CD8-positive, alpha-beta memory T cell (primary cell): ENCODE measurements around the gene DRAM2. TPM values are rescaled to one million over a fixed set of nuclear protein-coding genes. Genes with fewer than 3 reads are reported as not detected.
A peak's percentile ranks its signal among the peaks of the same experiment; 100 is the strongest.

Experiments
- CTCF ChIA-PET: fragments of 350-600 bp; sonication (Branson Sonifier 250); formaldehyde crosslinking; loops from one replicate; lab custom pipeline; 2021; ENCODE audit warnings: antibody characterized with exemption; lab: Charles Lee
- POLR2A ChIA-PET: fragments of 350-600 bp; sonication (Branson Sonifier 250); formaldehyde crosslinking; loops from one replicate; lab custom pipeline; 2021; ENCODE audit warnings: antibody characterized with exemption; lab: Charles Lee
- DNase-seq, 5 donors: peaks; one replicate each; pipeline versions ENCODE4 v3.0.0 to v3.0.0-alpha.2; 2020 to 2022; ENCODE audit warnings: mixed read lengths in 1 of 5
- H3K27ac ChIP-seq: one replicate; pipeline ENCODE4 v1.7.0; 2013; ENCODE audit warnings: low read depth, mild to moderate bottlenecking, low read length, moderate library complexity
- H3K27me3 ChIP-seq: 2 replicates; pipeline ENCODE4 v1.7.0; 2013; ENCODE audit warnings: low read length, mild to moderate bottlenecking; ENCODE audit not compliant: insufficient read depth, poor library complexity, severe bottlenecking
- H3K36me3 ChIP-seq: 2 replicates; pipeline ENCODE4 v1.7.0; 2013; ENCODE audit warnings: mild to moderate bottlenecking, low read length, moderate library complexity; ENCODE audit not compliant: insufficient read depth
- H3K4me1 ChIP-seq: 2 replicates; pipeline ENCODE4 v1.7.0; 2013; ENCODE audit warnings: mild to moderate bottlenecking, low read length, moderate library complexity; ENCODE audit not compliant: insufficient read depth
- H3K4me3 ChIP-seq: 2 replicates; pipeline ENCODE4 v1.7.0; 2013; ENCODE audit warnings: mild to moderate bottlenecking, low read length
- H3K9me3 ChIP-seq: 2 replicates; pipeline ENCODE4 v1.7.0; 2013; ENCODE audit warnings: mild to moderate bottlenecking, low read length
- H3K27ac Mint-ChIP-seq, 8 donors: one replicate each; pipeline ENCODE4 v1.8.0; 2020 to 2021; ENCODE audit warnings: mixed read lengths in 8 of 8, mild to moderate bottlenecking in 6 of 8, inconsistent platforms in 3 of 8, moderate library complexity in 3 of 8
- H3K27me3 Mint-ChIP-seq, 2 donors: one replicate each; pipeline ENCODE4 v1.8.0; 2020 to 2021; ENCODE audit warnings: mixed read lengths in 2 of 2, mild to moderate bottlenecking in 1 of 2, moderate library complexity in 1 of 2
- H3K36me3 Mint-ChIP-seq, 3 donors: one replicate each; pipeline ENCODE4 v1.8.0; 2020 to 2021; ENCODE audit warnings: mixed read lengths in 3 of 3, inconsistent platforms in 1 of 3, mild to moderate bottlenecking in 1 of 3
- H3K4me1 Mint-ChIP-seq, 3 donors: one replicate each; pipeline ENCODE4 v1.8.0; 2020 to 2021; ENCODE audit warnings: mixed read lengths in 3 of 3, inconsistent platforms in 1 of 3, mild to moderate bottlenecking in 1 of 3
- H3K4me3 Mint-ChIP-seq, 7 donors: one replicate each; pipeline ENCODE4 v1.8.0; 2020 to 2021; ENCODE audit warnings: mixed read lengths in 7 of 7, mild to moderate bottlenecking in 6 of 7, moderate library complexity in 4 of 7, inconsistent platforms in 2 of 7
- H3K9me3 Mint-ChIP-seq, 5 donors: one replicate each; pipeline ENCODE4 v1.8.0; 2020 to 2022; ENCODE audit warnings: mixed read lengths in 5 of 5, mild to moderate bottlenecking in 3 of 5, moderate library complexity in 2 of 5, inconsistent platforms in 1 of 5
- polyA plus RNA-seq: library from polyadenylated mRNA; unstranded; fragments of 300-500 nt; fragmentation: Illumina TruSeq; gene quantifications from one replicate; pipeline ENCODE4 v1.2.3, GENCODE V29; 2021
- total RNA-seq, 2 experiments: library from RNA; stranded (reverse); gene quantifications; one replicate each; pipeline ENCODE4 v1.2.3, GENCODE V29; 2021

The DRAM2 gene
- 10 to 100 TPM; 25.0 to 27.8 TPM for total RNA-seq
- 69.3 TPM for polyA plus RNA-seq

DNA sequence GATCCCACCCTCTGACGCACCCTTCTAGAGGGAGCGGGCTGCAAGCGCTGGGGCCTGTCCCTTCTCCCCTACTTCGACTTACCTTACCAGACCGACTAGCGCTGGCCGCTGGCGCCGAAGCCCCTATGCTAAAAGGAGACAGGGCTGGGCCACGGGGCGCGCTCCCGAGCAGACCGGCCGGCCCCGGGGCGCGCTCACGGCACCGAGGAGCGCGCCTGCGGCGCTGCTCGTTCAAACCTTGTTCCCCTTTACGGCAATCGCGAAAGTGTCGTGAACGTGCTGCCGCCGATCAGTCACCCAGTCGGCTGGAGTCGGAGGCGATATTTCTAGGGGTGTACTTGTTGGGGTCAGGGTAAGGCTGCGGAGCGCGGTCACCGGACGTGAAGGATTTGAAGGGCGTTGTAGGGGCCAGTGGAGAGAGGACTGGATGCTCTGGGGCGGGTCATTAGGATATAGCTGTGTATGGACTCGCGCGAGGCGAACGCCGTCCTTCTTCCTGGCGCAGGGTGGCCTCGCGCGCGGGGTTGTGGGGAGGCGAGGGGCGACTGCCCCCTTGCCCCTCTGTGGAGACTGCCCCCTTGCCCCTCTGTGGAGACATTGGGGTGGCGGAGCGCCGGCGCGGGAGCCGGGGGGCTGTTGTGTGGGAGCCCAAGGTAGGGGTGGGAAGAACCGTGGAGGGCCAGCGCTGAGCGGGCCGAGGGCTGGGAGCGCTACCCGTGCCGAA lies at the start of gene DRAM2, which contains the start of gene CEPT1:
Gene DRAM2, minus strand, starts transcription at position 138 of the 724 bp plus-strand sequence. CDS start 8,539 bp downstream, outside the sequence.
Gene CEPT1, plus strand, starts transcription at position 268 of the 724 bp plus-strand sequence. CDS start 7,492 bp downstream, outside the sequence.
- Histone ChIP-seq H3K27me3 (no peaks in the 10 kb centered on the region), H3K9me3 (no peaks in the 10 kb centered on the region), H3K27ac (peak within 1 kb of the TSS; percentile 85), H3K4me1 (peaks cover 20% of the 10 kb centered on the region), H3K36me3 (no peaks in the 10 kb centered on the region), H3K4me3 (peak within 1 kb of the TSS; percentile 88)
- ChIA-PET POLR2A (interaction anchor here (1.1 to 2.0 kb wide), 3 partner anchors 17 to 76 kb away, joined by 3 to 5 read pairs (median 4); no protein-coding TSS in a partner anchor), CTCF (interaction anchor here (1.1 to 2.1 kb wide), 4 partner anchors 10 to 194 kb away, joined by 3 to 5 read pairs (median 4); no protein-coding TSS in a partner anchor)
- Mint-ChIP-seq H3K4me3 (peak within 1 kb of the TSS; percentile 93 to 100 (median 98)), H3K27ac (peak within 1 kb of the TSS; percentile 78 to 100 (median 98)), H3K9me3 (no peaks in the 10 kb centered on the region), H3K36me3 (peaks cover 0 to 40% (median 7%) of the 10 kb centered on the region in 3 donors), H3K4me1 (peaks cover 43 to 68% (median 67%) of the 10 kb centered on the region in 3 donors), H3K27me3 (no peaks in the 10 kb centered on the region)
- peak; percentile 86 to 93 (median 89) for DNase-seq

DNA sequence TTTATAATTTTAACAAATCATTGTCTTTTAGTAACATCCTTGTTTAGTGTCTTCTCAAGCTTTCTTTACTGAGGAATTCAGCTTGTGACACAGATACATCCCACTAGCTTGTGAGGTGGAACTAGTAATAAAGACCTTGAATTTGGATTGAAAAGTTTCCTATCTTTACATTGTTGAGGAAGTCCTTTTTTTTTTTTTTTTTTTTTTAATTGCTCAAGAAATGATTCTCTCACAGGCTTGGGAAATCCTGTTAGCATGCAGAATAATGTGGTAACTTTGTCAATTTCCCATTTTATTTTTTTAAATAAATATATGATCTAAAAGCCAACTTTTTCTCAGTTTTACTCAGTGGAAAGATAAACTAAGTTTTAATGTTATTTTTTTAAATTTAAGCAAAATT lies 44.8 kb upstream of the DRAM2 start:
- Histone ChIP-seq H3K9me3 (no peaks in the 10 kb centered on the region), H3K4me3 (no peak overlapping the region), H3K27ac (no peak overlapping the region), H3K27me3 (no peaks in the 10 kb centered on the region), H3K36me3 (peaks cover 49% of the 10 kb centered on the region), H3K4me1 (peaks cover 45% of the 10 kb centered on the region)
- peaks cover 73 to 95% (median 92%) of the 10 kb centered on the region in 3 donors for H3K4me1 Mint-ChIP-seq
- H3K9me3 Mint-ChIP-seq, result no peaks in the 10 kb centered on the region
- no peaks in the 10 kb centered on the region for H3K27me3 Mint-ChIP-seq
- H3K4me3 Mint-ChIP-seq, result no peak overlapping the region
- DNase-seq, result no peak
- CTCF ChIA-PET, result interaction anchor here (1.1 kb wide), 1 partner anchor 19 kb away, joined by 3 read pairs; no protein-coding TSS in a partner anchor
- peaks cover 9 to 82% (median 22%) of the 10 kb centered on the region in 3 donors for H3K36me3 Mint-ChIP-seq
- H3K27ac Mint-ChIP-seq, result peak overlapping the region in 3 of 8 donors; percentile 13 to 93 (median 43)
- POLR2A ChIA-PET, result interaction anchor here (1.0 to 1.2 kb wide), 2 partner anchors 14 to 37 kb away, joined by 3 to 4 read pairs; no protein-coding TSS in a partner anchor

DNA sequence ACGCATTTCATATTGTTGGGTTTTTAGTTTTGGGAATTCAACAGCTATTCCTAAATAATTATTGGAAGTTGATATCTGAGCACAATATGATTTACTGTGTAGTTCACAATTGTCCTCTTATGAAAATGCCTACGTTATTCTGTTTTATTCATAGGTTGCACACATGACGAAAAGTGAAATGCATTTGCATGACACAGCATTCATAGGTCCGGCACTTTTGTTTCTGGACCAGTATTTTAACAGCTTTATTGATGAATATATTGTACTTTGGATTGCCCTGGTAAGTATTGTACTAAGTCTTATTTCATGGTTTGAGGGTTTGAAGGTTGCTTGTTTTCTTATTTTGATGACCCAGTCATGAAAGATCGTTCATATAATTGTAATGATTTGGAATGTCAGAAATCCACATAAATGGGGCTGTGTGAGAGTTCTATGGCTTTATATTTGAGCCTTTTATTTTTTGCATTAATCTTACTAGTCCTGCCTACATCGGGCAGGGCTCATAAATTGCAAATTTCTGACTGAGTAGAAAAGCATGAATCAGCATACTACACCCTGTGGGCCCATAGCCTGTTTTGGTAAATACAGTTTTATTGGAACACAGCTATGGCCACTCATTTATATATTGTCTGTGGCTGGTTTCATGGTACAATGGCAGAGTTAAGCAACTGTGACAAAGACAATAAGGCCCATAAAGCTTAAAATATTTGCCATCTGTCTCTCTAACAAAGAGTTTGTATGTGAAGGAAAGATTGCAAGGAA lies 43.6 kb upstream of the DRAM2 start:
- ChIA-PET CTCF (interaction anchor here (0.6 to 1.6 kb wide), 4 partner anchors 13 to 40 kb away, joined by 3 to 6 read pairs (median 5); no protein-coding TSS in a partner anchor), POLR2A (interaction anchor here (0.6 to 2.2 kb wide), 4 partner anchors 8 to 31 kb away, joined by 3 to 11 read pairs (median 7); no protein-coding TSS in a partner anchor)
- Histone ChIP-seq H3K27ac (no peak overlapping the region), H3K9me3 (no peaks in the 10 kb centered on the region), H3K27me3 (no peaks in the 10 kb centered on the region), H3K36me3 (peaks cover 38% of the 10 kb centered on the region), H3K4me3 (no peak overlapping the region), H3K4me1 (peaks cover 33% of the 10 kb centered on the region)
- no peak for DNase-seq
- Mint-ChIP-seq H3K4me1 (peaks cover 70 to 95% (median 90%) of the 10 kb centered on the region in 3 donors), H3K4me3 (no peak overlapping the region), H3K27ac (peak overlapping the region; percentile 10 to 90 (median 48)), H3K36me3 (peaks cover 3 to 79% (median 21%) of the 10 kb centered on the region in 3 donors), H3K27me3 (no peaks in the 10 kb centered on the region), H3K9me3 (no peaks in the 10 kb centered on the region)

DNA sequence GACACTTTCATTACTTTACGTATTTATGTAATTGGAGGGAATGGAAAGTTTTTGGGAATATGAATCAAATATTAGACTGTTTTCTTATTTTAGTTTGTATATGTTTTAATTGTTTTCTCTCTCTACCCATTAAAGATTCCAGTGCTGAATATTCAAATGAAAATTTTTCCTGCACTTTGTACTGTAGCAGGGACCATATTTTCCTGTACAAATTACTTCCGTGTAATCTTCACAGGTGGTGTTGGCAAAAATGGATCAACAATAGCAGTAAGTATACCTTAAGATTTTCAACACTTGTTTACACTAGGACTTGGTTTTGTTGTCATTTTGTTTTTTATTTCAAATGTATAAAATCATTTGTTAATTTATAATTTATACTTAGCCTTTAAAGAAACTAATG lies 42.2 kb upstream of the DRAM2 start:
- Histone ChIP-seq H3K27ac (no peak overlapping the region), H3K9me3 (no peaks in the 10 kb centered on the region), H3K36me3 (peaks cover 23% of the 10 kb centered on the region), H3K27me3 (no peaks in the 10 kb centered on the region), H3K4me1 (peaks cover 19% of the 10 kb centered on the region), H3K4me3 (no peak overlapping the region)
- CTCF ChIA-PET, result interaction anchor here (1.6 kb wide), 2 partner anchors 14 to 41 kb away, joined by 5 to 6 read pairs; no protein-coding TSS in a partner anchor
- peaks cover 60 to 88% (median 84%) of the 10 kb centered on the region in 3 donors for H3K4me1 Mint-ChIP-seq
- POLR2A ChIA-PET, result interaction anchor here (0.5 to 1.1 kb wide), 3 partner anchors 7 to 33 kb away, joined by 3 to 10 read pairs (median 3); no protein-coding TSS in a partner anchor
- H3K9me3 Mint-ChIP-seq, result no peaks in the 10 kb centered on the region
- H3K27me3 Mint-ChIP-seq, result no peaks in the 10 kb centered on the region
- no peak overlapping the region for H3K4me3 Mint-ChIP-seq
- H3K27ac Mint-ChIP-seq, result peak overlapping the region; percentile 33 to 85 (median 64)
- H3K36me3 Mint-ChIP-seq, result peaks cover 0 to 74% (median 19%) of the 10 kb centered on the region in 3 donors
- DNase-seq, result no peak

DNA sequence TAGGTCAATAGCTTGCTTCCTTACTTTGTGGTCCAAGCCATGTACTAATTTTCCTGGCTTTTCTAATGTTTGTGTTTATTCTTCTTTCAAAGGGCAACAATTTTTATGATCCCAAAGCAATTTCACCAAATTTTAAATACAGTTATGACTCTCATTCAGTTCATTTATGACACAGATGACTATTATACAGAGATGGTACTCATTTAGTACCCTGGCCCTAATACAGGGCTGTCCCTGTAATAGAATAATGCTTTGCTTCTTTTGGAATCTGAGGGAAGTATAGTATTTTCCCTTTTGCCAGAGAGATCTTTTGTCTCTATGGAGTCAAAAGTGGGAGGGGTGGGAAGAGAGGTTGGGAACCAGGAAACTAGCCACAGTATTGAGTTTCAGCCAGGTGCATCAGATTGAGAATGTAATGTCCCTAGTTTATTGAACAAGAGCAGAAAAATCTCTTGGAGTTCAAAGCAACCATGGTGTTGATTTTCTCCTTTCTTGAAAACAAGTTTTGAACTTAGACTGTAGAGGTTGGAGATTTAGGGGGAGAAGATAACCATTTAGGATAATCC lies 40.2 kb upstream of the DRAM2 start:
- no peak for DNase-seq
- Mint-ChIP-seq H3K4me3 (no peak overlapping the region), H3K27ac (peak overlapping the region; percentile 39 to 90 (median 80)), H3K4me1 (peaks cover 44 to 80% (median 71%) of the 10 kb centered on the region in 3 donors), H3K9me3 (no peaks in the 10 kb centered on the region), H3K36me3 (peaks cover 0 to 72% (median 18%) of the 10 kb centered on the region in 3 donors), H3K27me3 (no peaks in the 10 kb centered on the region)
- Histone ChIP-seq H3K36me3 (peaks cover 7% of the 10 kb centered on the region), H3K4me3 (no peak overlapping the region), H3K4me1 (peaks cover 4% of the 10 kb centered on the region), H3K9me3 (no peaks in the 10 kb centered on the region), H3K27ac (no peak overlapping the region), H3K27me3 (no peaks in the 10 kb centered on the region)
- ChIA-PET POLR2A (interaction anchor here (0.7 kb wide), 1 partner anchor 9 kb away, joined by 4 read pairs; no protein-coding TSS in a partner anchor), CTCF (interaction anchor here (1.6 kb wide), 1 partner anchor 18 kb away, joined by 5 read pairs; no protein-coding TSS in a partner anchor)

DNA sequence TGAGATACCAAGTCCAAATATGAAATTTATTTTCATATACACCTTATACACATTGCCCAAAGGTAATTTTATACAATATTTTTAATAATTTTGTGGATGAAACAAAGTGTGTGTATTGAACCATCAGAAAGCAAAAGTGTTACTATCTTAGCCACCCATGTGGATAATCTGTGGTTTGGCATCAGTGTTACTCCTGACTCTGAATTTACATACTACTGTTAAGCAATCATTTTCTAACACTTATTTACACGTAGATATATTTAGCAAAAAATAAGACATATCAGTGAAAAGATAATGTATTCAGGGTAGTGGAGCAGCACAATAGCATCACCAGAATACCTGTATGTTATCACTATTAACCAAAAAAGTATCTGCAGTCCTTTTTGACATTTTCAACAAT lies 36.8 kb upstream of the DRAM2 start:
- peaks cover 0 to 71% (median 23%) of the 10 kb centered on the region in 3 donors for H3K36me3 Mint-ChIP-seq

DNA sequence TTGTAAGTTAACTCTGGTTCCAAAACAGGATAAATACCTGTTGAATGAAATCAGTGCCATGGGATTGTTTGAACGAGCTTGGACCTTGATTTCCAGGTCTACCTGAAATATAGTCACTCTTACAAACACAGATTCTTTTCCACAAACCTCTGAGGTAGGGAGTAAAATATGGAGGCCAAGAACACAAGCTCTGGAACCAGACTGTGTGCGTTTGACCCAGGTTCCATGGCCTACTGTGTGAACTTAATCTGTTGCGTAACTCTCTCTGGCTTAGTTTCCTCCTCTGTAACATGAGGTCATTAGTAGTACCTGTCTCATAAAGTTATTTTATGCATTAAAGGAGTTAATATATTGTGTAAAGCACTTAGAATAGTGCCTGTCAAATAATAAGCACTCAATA lies 35.5 kb upstream of the DRAM2 start:
- Mint-ChIP-seq H3K27ac (peak overlapping the region in 2 of 8 donors; percentile 56 to 69), H3K4me1 (peaks cover 28 to 73% (median 55%) of the 10 kb centered on the region in 3 donors), H3K4me3 (no peak overlapping the region), H3K36me3 (peaks cover 0 to 77% (median 23%) of the 10 kb centered on the region in 3 donors), H3K9me3 (no peaks in the 10 kb centered on the region), H3K27me3 (no peaks in the 10 kb centered on the region)
- no peak overlapping the region for H3K27ac ChIP-seq
- H3K4me1 ChIP-seq, result no peaks in the 10 kb centered on the region
- CTCF ChIA-PET, result interaction anchor here (1.2 kb wide), 1 partner anchor 48 kb away, joined by 4 read pairs; no protein-coding TSS in a partner anchor
- H3K36me3 ChIP-seq, result peaks cover 5% of the 10 kb centered on the region
- DNase-seq, result no peak
- no peaks in the 10 kb centered on the region for H3K9me3 ChIP-seq
- POLR2A ChIA-PET, result no interaction called here
- no peaks in the 10 kb centered on the region for H3K27me3 ChIP-seq
- no peak overlapping the region for H3K4me3 ChIP-seq

More for the DNA sequence above, 36.8 kb upstream of the DRAM2 start:
- no peak for DNase-seq
- Histone ChIP-seq H3K27ac (no peak overlapping the region), H3K27me3 (no peaks in the 10 kb centered on the region), H3K36me3 (peaks cover 5% of the 10 kb centered on the region), H3K4me3 (no peak overlapping the region), H3K4me1 (no peaks in the 10 kb centered on the region), H3K9me3 (no peaks in the 10 kb centered on the region)
- Mint-ChIP-seq H3K27ac (peak overlapping the region in 5 of 8 donors; percentile 5 to 36 (median 18)), H3K9me3 (no peaks in the 10 kb centered on the region), H3K4me1 (peaks cover 33 to 82% (median 67%) of the 10 kb centered on the region in 3 donors), H3K27me3 (no peaks in the 10 kb centered on the region), H3K4me3 (no peak overlapping the region)
- POLR2A ChIA-PET, result no interaction called here
- CTCF ChIA-PET, result no interaction called here
